ENCODE results near the gene WIPF3. TPM values are rescaled to one million over a fixed set of nuclear protein-coding genes. Genes with fewer than 3 reads are reported as not detected.

WIPF3 gene
- polyA plus RNA-seq, 4 donors = 2.5 to 5.7 (median 5.0) TPM

- no peak for DNase-seq (ENCODE audit: low read depth in 4 of 4, low spot score in 3 of 4)
These were observed 92.0 kb downstream of the WIPF3 start for GRCh38 chr7:29898301-29898700.

- DNase-seq (ENCODE audit: low read depth in 4 of 4, low spot score in 3 of 4) = no peak
These were observed 94.4 kb downstream of the WIPF3 start for GRCh38 chr7:29900745-29901144.

- DNase-seq (ENCODE audit: low read depth in 4 of 4, low spot score in 3 of 4) = no peak
These were observed 100.1 kb downstream of the WIPF3 start for GRCh38 chr7:29906200-29907022.

- DNase-seq (ENCODE audit: low read depth in 4 of 4, low spot score in 3 of 4) = no peak
These were observed 107.9 kb downstream of the WIPF3 start for GRCh38 chr7:29914180-29914579.

GRCh38 chr7:29915481-29916215, 109.3 kb downstream of the WIPF3 start:
- DNase-seq (ENCODE audit: low read depth in 4 of 4, low spot score in 3 of 4) = peak in 2 of 4 donors; percentile 14 to 20

GRCh38 chr7:29917641-29918040, 111.3 kb downstream of the WIPF3 start:
- no peak for DNase-seq (ENCODE audit: low read depth in 4 of 4, low spot score in 3 of 4)

- no peak for DNase-seq (ENCODE audit: low read depth in 4 of 4, low spot score in 3 of 4)
These were observed 112.5 kb downstream of the WIPF3 start for GRCh38 chr7:29918850-29919249.

- no peak for DNase-seq (ENCODE audit: low read depth in 4 of 4, low spot score in 3 of 4)
These were observed 113.5 kb downstream of the WIPF3 start for GRCh38 chr7:29919790-29920189.

GRCh38 chr7:29920491-29920890, 114.2 kb downstream of the WIPF3 start:
- DNase-seq (ENCODE audit: low read depth in 4 of 4, low spot score in 3 of 4) = no peak

GRCh38 chr7:29921404-29922010, 115.2 kb downstream of the WIPF3 start:
- DNase-seq (ENCODE audit: low read depth in 4 of 4, low spot score in 3 of 4) = peak in 1 of 4 donors; percentile 14

- no peak for DNase-seq (ENCODE audit: low read depth in 4 of 4, low spot score in 3 of 4)
These were observed 116.8 kb downstream of the WIPF3 start for GRCh38 chr7:29922921-29923700.

GRCh38 chr7:29924006-29924405, 117.7 kb downstream of the WIPF3 start:
- no peak for DNase-seq (ENCODE audit: low read depth in 4 of 4, low spot score in 3 of 4)

GRCh38 chr7:29924684-29925083, 118.4 kb downstream of the WIPF3 start:
- no peak for DNase-seq (ENCODE audit: low read depth in 4 of 4, low spot score in 3 of 4)

GRCh38 chr7:29926216-29926615, 119.9 kb downstream of the WIPF3 start:
- DNase-seq (ENCODE audit: low read depth in 4 of 4, low spot score in 3 of 4) = no peak

GRCh38 chr7:29926741-29927140, 120.4 kb downstream of the WIPF3 start:
- no peak for DNase-seq (ENCODE audit: low read depth in 4 of 4, low spot score in 3 of 4)

- DNase-seq (ENCODE audit: low read depth in 4 of 4, low spot score in 3 of 4) = no peak
These were observed 122.9 kb downstream of the WIPF3 start for GRCh38 chr7:29929018-29929807.

- DNase-seq (ENCODE audit: low read depth in 4 of 4, low spot score in 3 of 4) = no peak
These were observed 128.8 kb downstream of the WIPF3 start for GRCh38 chr7:29935111-29935510.

GRCh38 chr7:29937132-29937531, 130.8 kb downstream of the WIPF3 start:
- DNase-seq (ENCODE audit: low read depth in 4 of 4, low spot score in 3 of 4) = no peak

GRCh38 chr7:29940199-29940598, 133.9 kb downstream of the WIPF3 start:
- no peak for DNase-seq (ENCODE audit: low read depth in 4 of 4, low spot score in 3 of 4)

- no peak for DNase-seq (ENCODE audit: low read depth in 4 of 4, low spot score in 3 of 4)
These were observed 139.0 kb downstream of the WIPF3 start for GRCh38 chr7:29945259-29945809.
